Pons (tissue), 1 donor: ENCODE data around the gene TCP11X1.
"Not testable (repeated sequence)": the region's sequence is repeated elsewhere in the genome, so short reads cannot be mapped to it uniquely, and the experiment has no call there.

Experiments used
- DNase-seq: peaks from one replicate; pipeline ENCODE4 v3.0.0-alpha.2; 2016; ENCODE audit warnings: low spot score

The TCP11X1 gene

DNA sequence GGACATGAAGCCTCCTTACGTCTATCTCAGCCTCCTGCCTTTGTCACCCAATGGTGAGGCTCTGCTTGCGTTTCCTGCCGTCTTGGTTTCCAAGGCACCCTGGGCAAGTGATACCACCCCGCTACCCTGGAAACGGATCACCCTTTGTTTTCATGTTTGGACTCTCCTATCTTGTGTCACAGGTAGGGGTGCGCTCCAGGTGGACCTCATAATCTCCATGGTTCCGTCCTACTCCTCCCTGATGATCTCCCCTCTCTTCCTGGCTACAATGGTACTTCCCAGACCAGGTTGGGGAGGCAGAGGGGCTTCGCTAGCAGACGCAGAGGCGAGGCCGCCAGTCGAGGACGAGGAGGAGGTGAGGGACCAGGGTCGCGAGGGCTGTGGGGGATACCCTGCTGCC lies at the start of gene TCP11X1:
Gene TCP11X1, plus strand, starts transcription at position 316 of the 400 bp plus-strand sequence.
- not testable (repeated sequence) for DNase-seq

DNA sequence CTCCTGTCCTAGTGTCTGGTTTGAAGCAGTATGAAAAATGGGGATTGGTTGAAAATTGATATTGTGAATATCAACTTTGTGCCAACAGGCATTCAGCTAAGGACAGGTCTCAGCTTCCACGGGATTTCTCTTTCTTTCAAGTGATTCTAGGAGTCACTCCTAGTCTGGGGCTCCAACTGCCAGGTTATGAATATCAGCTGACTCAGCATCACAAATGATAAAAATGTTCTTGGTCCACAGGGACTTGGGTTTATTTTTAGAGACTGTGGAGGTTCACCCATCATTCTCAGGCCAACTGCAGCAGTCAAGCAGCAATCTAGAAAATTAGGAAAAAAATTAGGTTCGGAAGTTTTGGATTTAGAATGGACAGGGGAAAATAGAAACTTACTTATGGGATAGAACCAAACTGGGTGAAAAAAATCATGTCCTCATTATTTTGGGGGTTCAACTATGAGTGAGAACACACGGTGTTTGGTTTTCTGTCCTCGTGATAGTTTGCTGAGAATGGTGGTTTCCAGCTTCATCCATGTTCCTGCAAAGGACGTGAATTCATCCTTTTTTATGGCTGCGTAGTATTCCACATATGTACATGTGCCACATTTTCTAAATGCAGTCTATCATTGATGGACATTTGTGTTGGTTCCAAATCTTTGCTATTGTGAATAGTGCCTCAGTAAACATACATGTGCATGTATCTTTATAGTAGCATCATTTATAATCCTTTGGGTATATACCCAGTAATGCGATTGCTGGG lies 29.0 kb upstream of the TCP11X1 start:
- DNase-seq: no peak

DNA sequence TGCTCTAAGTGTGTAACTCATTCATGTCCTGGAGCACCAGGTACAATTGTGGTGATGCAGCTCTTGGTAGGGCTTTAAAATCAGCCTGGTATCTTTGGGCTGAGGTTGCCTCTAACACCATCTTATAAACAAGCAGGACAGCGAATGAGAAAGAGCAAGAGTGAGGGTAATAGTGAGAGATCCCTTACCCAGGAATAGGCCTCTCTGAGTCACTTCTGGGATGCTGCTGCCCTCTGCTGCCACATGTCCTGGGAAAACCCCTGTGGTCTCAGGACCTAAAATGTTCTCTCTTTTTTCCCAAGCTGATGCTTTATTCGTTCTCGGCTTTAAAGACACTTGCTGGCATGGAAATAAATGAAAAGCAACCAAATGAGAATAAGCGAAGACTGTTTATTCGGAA lies 7.2 kb upstream of the TCP11X1 start:
- not testable (repeated sequence) for DNase-seq

DNA sequence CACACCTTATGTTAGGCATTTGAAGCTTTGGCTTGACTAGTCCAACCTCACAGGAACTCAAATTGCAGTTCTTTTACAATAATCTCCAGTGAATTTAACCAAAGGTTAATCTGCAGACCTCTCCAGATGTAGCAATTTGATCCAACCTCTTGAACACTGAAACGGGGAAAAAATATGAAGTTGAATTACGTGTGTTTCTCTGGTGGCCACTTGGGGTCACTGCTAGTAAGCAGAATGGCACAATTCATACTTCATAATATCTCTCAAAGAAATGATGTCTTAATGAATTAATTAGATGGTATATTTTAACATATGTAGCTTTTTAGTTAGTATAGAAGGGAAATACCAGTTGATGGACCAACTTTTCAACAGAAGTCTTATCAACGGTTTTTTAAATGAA lies 1.4 kb downstream of the TCP11X1 start:
- DNase-seq: not testable (repeated sequence)

DNA sequence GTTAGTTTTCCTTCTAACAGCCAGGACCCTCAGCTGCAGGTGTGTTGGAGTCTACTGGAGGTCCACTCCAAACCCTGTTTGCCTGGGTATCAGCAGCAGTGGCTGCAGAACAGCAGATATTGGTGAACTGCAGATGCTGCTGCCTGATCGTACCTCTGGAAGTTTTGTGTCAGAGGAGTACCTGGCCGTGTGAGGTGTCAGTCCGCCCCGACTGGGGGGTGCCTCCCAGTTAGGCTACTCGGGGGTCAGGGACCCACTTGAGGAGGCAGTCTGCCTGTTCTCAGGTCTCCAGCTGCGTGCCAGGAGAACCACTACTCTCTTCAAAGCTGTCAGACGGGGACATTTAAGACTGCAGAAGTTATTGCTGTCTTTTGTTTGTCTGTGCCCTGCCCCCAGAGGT lies 20.6 kb downstream of the TCP11X1 start:
- DNase-seq: not testable (repeated sequence)

DNA sequence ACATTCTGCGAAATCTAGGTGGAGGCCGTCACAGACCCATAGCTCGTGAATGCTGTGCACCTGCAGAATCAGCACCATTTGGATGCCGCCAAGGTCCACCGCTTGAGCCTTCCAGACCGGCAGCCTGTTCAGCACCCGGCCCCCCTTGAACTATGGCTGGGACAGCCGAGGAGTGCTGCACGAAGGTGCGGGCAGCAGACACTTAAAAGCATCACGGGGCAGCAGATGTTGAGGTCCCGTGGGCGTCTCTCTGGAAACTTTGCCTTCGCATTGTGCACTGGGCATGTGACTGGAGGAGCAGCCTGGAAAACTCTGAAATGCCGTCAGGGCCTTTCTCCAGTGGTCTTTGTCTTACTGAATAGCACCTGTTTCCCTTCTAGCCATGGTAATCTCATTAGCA lies 25.2 kb downstream of the TCP11X1 start:
- DNase-seq: not testable (repeated sequence)

DNA sequence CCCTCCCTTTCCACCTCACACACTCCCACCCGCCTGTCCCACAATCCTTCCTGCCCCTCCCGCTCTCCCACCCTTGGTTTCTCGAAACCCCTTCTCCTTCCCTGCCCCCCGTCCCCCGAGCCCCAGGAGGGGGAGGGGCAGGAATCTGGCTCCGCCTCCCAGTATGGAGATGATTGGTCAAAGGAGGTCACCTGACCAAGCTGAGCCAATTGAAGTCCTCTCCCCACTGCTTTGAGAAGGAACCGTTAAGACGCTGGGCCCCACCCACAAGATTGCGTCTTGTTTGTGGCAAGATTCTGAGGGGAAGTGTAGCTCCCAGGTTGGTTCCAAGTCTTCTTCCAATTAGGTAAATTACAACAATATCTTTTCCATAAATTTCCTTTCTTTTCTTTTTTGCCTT lies 31.8 kb downstream of the TCP11X1 start, which contains the start of gene NXF2:
Gene NXF2, plus strand, starts transcription at position 275 of the 400 bp plus-strand sequence. CDS start 59,912 bp downstream, outside the sequence.
- DNase-seq: not testable (repeated sequence)

DNA sequence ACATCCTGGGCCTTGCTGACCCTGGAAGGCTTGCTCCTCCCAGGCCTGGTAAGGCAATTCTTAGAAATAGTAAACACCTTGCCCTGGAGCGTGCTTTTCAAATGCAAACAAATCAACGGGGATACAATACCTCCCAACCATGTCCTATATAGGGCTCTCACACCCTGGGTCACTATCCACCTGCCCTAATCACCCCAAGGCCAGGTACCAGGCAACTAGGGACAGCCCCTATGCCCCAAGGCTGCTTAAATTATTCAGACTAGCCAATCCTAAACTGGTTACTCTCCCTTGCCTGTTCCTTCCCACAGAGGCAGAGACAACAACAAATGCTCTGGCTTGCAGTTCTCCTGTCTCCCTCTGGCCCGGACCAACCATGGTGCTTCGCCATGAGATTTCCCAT lies 57.1 kb downstream of the TCP11X1 start:
- DNase-seq: not testable (repeated sequence)
